Umbilical cord (tissue), 2 donors: ENCODE measurements around the gene MMP10. TPM values are rescaled to one million over a fixed set of nuclear protein-coding genes. Genes with fewer than 3 reads are reported as not detected.

ENCODE experiments used
- DNase-seq: peaks from one replicate; pipeline ENCODE4 v3.0.0-alpha.2; 2015; ENCODE audit warnings: low spot score
- total RNA-seq: library from RNA; depleted of rRNA; stranded (reverse); fragments of >200 nt; gene quantifications from one replicate; pipeline ENCODE4 v1.2.3, GENCODE V29; 2014; ENCODE audit warnings: low replicate concordance; ENCODE audit not compliant: insufficient read depth

MMP10 gene
- total RNA-seq, 1 donor from 2014 or later, result 26.0 TPM

GRCh38 chr11:102729849-102730815 is 50.3 kb downstream of the MMP10 start:
- DNase-seq, result no peak

- no peak for DNase-seq
These were observed 52.5 kb downstream of the MMP10 start for GRCh38 chr11:102727890-102728289.

GRCh38 chr11:102724904-102725500 is 55.4 kb downstream of the MMP10 start, which contains the start of gene MMP8:
MMP8 (minus strand) TSS chr11:102724954; CDS start chr11:102724855, 99 bp downstream.
- DNase-seq, result no peak

- DNase-seq, result no peak
These were observed 57.6 kb downstream of the MMP10 start for GRCh38 chr11:102722821-102723220.

Other genes with a start within 250 kb of the MMP10 start
- 23.8 TPM for gene MMP7, start 249.9 kb downstream of the MMP10 start, total RNA-seq
- gene MMP20, start 155.3 kb downstream of the MMP10 start, total RNA-seq, result not detected
- not detected for gene MMP27, start 74.9 kb downstream of the MMP10 start, total RNA-seq
- gene MMP8, start 55.7 kb downstream of the MMP10 start, total RNA-seq, result 1.4 TPM
- not detected for gene MMP1, start 17.5 kb upstream of the MMP10 start, total RNA-seq
- gene MMP3, start 63.0 kb upstream of the MMP10 start, total RNA-seq, result 0.72 TPM
- 1.4 TPM for gene MMP12, start 94.4 kb upstream of the MMP10 start, total RNA-seq
- gene MMP13, start 175.1 kb upstream of the MMP10 start, total RNA-seq, result not detected